PC-3 (cell line): ENCODE results near the gene COX10.

Experiments used
- EZH2 ChIP-seq: fragments of 300-600 bp; sonication (generic); IDR thresholded peaks from one replicate; pipeline ENCODE4 v1.6.1; 2017; ENCODE audit warnings: antibody characterized with exemption, mild to moderate bottlenecking, low read length; ENCODE audit not compliant: unreplicated experiment
- EZH2phosphoT487 ChIP-seq: fragments of 300-600 bp; sonication (generic); IDR thresholded peaks from 2 replicates; pipeline ENCODE4 v1.6.1; 2018; ENCODE audit warnings: mild to moderate bottlenecking, antibody characterized with exemption, low read length, borderline replicate concordance
- TF ChIP-seq, protein P1 (sequence below): fragments of 300-600 bp; sonication (generic); conservative IDR thresholded peaks from 2 replicates; pipeline ENCODE4 v1.5.1; 2017; ENCODE audit warnings: antibody characterized with exemption, low read depth, mild to moderate bottlenecking, low read length

DNA sequence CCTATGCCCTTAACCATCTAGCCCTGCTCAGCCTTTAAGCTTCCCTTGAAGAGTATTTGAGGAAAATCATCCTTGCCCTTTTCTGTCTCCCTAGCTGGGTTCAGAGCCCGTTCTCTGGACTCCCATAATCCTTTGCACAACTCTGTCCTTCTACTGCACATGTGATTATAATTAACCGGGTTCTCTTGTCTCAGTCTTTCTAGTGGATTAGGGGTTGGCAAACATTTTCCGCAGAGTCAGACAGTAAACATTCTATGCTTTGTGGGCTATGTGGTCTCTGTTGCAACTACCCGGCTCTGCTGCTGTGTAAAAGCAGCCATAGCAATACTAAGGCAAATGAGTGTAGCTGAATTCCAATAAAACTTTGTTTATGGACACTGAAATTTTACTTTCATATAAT, 87.4 kb downstream of the COX10 start:
- TF ChIP-seq, protein P1, sequence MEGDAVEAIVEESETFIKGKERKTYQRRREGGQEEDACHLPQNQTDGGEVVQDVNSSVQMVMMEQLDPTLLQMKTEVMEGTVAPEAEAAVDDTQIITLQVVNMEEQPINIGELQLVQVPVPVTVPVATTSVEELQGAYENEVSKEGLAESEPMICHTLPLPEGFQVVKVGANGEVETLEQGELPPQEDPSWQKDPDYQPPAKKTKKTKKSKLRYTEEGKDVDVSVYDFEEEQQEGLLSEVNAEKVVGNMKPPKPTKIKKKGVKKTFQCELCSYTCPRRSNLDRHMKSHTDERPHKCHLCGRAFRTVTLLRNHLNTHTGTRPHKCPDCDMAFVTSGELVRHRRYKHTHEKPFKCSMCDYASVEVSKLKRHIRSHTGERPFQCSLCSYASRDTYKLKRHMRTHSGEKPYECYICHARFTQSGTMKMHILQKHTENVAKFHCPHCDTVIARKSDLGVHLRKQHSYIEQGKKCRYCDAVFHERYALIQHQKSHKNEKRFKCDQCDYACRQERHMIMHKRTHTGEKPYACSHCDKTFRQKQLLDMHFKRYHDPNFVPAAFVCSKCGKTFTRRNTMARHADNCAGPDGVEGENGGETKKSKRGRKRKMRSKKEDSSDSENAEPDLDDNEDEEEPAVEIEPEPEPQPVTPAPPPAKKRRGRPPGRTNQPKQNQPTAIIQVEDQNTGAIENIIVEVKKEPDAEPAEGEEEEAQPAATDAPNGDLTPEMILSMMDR = no peak
- no peak for TF ChIP-seq EZH2phosphoT487
- TF ChIP-seq EZH2 = no peak
